ENCODE data around the gene UBL3. TPM values are rescaled to one million over a fixed set of nuclear protein-coding genes. Genes with fewer than 3 reads are reported as not detected.

The UBL3 gene
- total RNA-seq, 1 experiment from 2014 or later, result 13.8 TPM

DNA sequence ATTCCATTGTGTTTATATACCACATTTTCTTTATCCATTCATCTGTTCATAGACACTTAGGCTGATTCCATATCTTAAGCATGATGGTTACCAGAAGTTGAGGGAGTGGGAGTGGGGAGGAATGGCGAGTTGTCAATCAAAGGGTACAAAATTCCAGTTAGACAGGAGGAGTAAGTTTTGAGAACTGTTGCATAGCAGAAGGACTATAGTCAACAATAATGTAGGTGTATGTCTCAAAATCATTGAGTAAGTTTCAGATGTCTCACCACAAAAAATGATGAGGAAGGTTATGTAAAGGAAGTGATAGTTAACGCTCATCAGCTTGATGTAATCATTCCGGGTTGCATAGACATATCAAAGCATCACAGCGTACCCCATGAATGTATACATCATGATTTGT is 4.6 kb upstream of the UBL3 start:
- Mint-ChIP-seq H3K4me3 (ENCODE audit: low read depth, unreplicated experiment) (no peak overlapping the region), H3K4me1 (ENCODE audit: low read depth, unreplicated experiment) (no peaks in the 10 kb centered on the region), H3K36me3 (ENCODE audit: insufficient read depth, unreplicated experiment) (peaks cover 9% of the 10 kb centered on the region), H3K27me3 (ENCODE audit: unreplicated experiment) (no peaks in the 10 kb centered on the region), H3K27ac (ENCODE audit: unreplicated experiment) (no peak overlapping the region), H3K9me3 (ENCODE audit: low read depth, unreplicated experiment) (no peaks in the 10 kb centered on the region)
- intact Hi-C loops (cut with micrococcal nuclease; ENCODE audit: unreplicated experiment), result no loop called here
- CTCF ChIA-PET, result no interaction called here
- DNase-seq, result no peak
- no peak for TF ChIP-seq CTCF (IDR thresholded peaks at IDR 0.05; ENCODE audit: unreplicated experiment)
- no TSS peak for BruUV-seq (replicated peaks)

- H3K4me3 Mint-ChIP-seq (ENCODE audit: low read depth, unreplicated experiment), result no peak overlapping the region
- no peaks in the 10 kb centered on the region for H3K4me1 Mint-ChIP-seq (ENCODE audit: low read depth, unreplicated experiment)
- TF ChIP-seq CTCF (IDR thresholded peaks at IDR 0.05; ENCODE audit: unreplicated experiment), result no peak
- H3K9me3 Mint-ChIP-seq (ENCODE audit: low read depth, unreplicated experiment), result no peaks in the 10 kb centered on the region
- DNase-seq, result no peak
- peaks cover 27% of the 10 kb centered on the region for H3K36me3 Mint-ChIP-seq (ENCODE audit: insufficient read depth, unreplicated experiment)
- H3K27ac Mint-ChIP-seq (ENCODE audit: unreplicated experiment), result no peak overlapping the region
- H3K27me3 Mint-ChIP-seq (ENCODE audit: unreplicated experiment), result no peaks in the 10 kb centered on the region
- intact Hi-C loops (cut with micrococcal nuclease; ENCODE audit: unreplicated experiment), result no loop called here
- CTCF ChIA-PET, result no interaction called here
- no TSS peak for BruUV-seq (replicated peaks)
These were observed 2.7 kb upstream of the UBL3 start for GRCh38 chr13:29853131-29853530.

DNA sequence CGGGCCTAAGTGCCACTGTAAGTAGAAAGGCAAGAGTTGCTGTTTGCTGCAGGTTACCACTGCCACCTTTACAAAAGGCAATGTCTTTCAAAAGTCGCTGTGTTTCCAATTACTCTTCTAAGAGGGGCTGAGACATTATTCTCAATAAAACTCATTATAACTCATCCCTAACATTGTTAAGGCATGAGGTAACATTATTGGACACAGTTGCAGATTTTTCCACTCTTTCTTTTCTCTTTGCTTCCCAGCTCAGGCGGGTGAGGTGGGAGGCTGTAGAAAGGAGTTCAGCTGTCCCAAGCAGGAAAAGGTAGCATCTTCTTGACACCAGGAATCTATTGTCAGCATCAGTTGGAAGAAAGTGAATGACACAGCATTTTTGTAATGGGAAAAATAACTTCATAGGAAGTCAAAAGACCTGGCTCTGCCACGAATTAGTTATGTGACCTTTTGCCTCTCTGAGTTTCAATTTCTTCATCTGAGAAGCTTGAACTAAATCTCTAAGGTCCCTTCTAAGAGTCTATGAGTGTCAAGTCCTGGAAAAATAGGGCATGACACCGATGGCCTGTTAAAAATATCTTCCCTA is 2.1 kb upstream of the UBL3 start:
- DNase-seq, result no peak
- no peak overlapping the region for H3K27ac Mint-ChIP-seq (ENCODE audit: unreplicated experiment)
- intact Hi-C loops (cut with micrococcal nuclease; ENCODE audit: unreplicated experiment), result no loop called here
- H3K9me3 Mint-ChIP-seq (ENCODE audit: low read depth, unreplicated experiment), result no peaks in the 10 kb centered on the region
- no TSS peak for BruUV-seq (replicated peaks)
- no peaks in the 10 kb centered on the region for H3K4me1 Mint-ChIP-seq (ENCODE audit: low read depth, unreplicated experiment)
- H3K36me3 Mint-ChIP-seq (ENCODE audit: insufficient read depth, unreplicated experiment), result peaks cover 31% of the 10 kb centered on the region
- CTCF ChIA-PET, result no interaction called here
- H3K4me3 Mint-ChIP-seq (ENCODE audit: low read depth, unreplicated experiment), result no peak overlapping the region
- TF ChIP-seq CTCF (IDR thresholded peaks at IDR 0.05; ENCODE audit: unreplicated experiment), result no peak
- H3K27me3 Mint-ChIP-seq (ENCODE audit: unreplicated experiment), result no peaks in the 10 kb centered on the region

- intact Hi-C loops (cut with micrococcal nuclease; ENCODE audit: unreplicated experiment), result loop anchor here (1.0 to 5.0 kb wide), 2 partner anchors 76 to 77 kb away; no protein-coding TSS in a partner anchor
- no peak for TF ChIP-seq CTCF (IDR thresholded peaks at IDR 0.05; ENCODE audit: unreplicated experiment)
- CTCF ChIA-PET, result interaction anchor here (0.9 to 1.5 kb wide), 5 partner anchors 27 to 78 kb away, joined by 3 to 8 read pairs (median 4); no protein-coding TSS in a partner anchor
- H3K27me3 Mint-ChIP-seq (ENCODE audit: unreplicated experiment), result no peaks in the 10 kb centered on the region
- peaks cover 37% of the 10 kb centered on the region for H3K36me3 Mint-ChIP-seq (ENCODE audit: insufficient read depth, unreplicated experiment)
- peak; percentile 51 for DNase-seq
- H3K4me3 Mint-ChIP-seq (ENCODE audit: low read depth, unreplicated experiment), result peak overlapping the region; percentile 97
- no TSS peak for BruUV-seq (replicated peaks)
- peaks cover 5% of the 10 kb centered on the region for H3K4me1 Mint-ChIP-seq (ENCODE audit: low read depth, unreplicated experiment)
- H3K27ac Mint-ChIP-seq (ENCODE audit: unreplicated experiment), result peak overlapping the region; percentile 94
- no peaks in the 10 kb centered on the region for H3K9me3 Mint-ChIP-seq (ENCODE audit: low read depth, unreplicated experiment)
These were observed 645 bp downstream of the UBL3 start for GRCh38 chr13:29849731-29850212.
